A549 (cell line): ENCODE data around the gene NLRX1. TPM values are rescaled to one million over a fixed set of nuclear protein-coding genes. Genes with fewer than 3 reads are reported as not detected.

Experiments
- ATAC-seq, 2 experiments: fragments of 200-7000 bp in 1 of 2; fragments of >200 bp in 1 of 2; cut with Nextera tagmentation in 1 of 2; cut with Tn5 transposase in 1 of 2; 3 replicates each; pipeline versions ENCODE4 v1.8.0 to v1.9.1; 2018 to 2020; ENCODE audit warnings: mild to moderate bottlenecking in 1 of 2, moderate library complexity in 1 of 2
- CTCF ChIA-PET: fragments of 300-600 bp; sonication (Branson Sonifier 250); formaldehyde crosslinking; extraction: SDS; loops from one replicate; lab custom pipeline; 2021; ENCODE audit warnings: antibody characterized with exemption, inconsistent platforms; lab: Yijun Ruan, JAX
- POLR2A ChIA-PET: fragments of 350-600 bp; formaldehyde crosslinking; extraction: SDS; loops from one replicate; lab custom pipeline; 2021; ENCODE audit warnings: antibody characterized with exemption, inconsistent platforms; lab: Yijun Ruan, JAX
- DNase-seq, 2 experiments: peaks; one replicate each; pipeline versions ENCODE4 v3.0.0 to v3.0.0-alpha.2; 2011 to 2016; ENCODE audit warnings: low read depth in 1 of 2, low spot score in 1 of 2
- FAIRE-seq: peaks from 2 replicates; lab custom pipeline; 2011; peaks lifted over from hg19 to GRCh38; lab: Jason Lieb, UNC
- H3K27ac ChIP-seq, 2 experiments: fragments of >200 bp; sonication (Bioruptor Twin); formaldehyde crosslinking; 3 replicates each; pipeline ENCODE4 v1.5.1; 2016 to 2017
- H3K4me1 ChIP-seq: fragments of >200 bp; sonication (Bioruptor Twin); formaldehyde crosslinking; 3 replicates; pipeline ENCODE4 v1.6.1; 2016
- H3K4me2 ChIP-seq: fragments of >200 bp; sonication (Bioruptor Twin); formaldehyde crosslinking; 3 replicates; pipeline ENCODE4 v1.6.1; 2016
- H3K4me3 ChIP-seq: fragments of >200 bp; sonication (Bioruptor Twin); formaldehyde crosslinking; 3 replicates; pipeline ENCODE4 v1.5.1; 2016
- H3K9me3 ChIP-seq: fragments of >200 bp; sonication (Bioruptor Twin); formaldehyde crosslinking; 3 replicates; pipeline ENCODE4 v1.6.1; 2016
- BCL3 ChIP-seq: fragments of >200 bp; sonication (Bioruptor Twin); formaldehyde crosslinking; IDR thresholded peaks from 3 replicates; pipeline ENCODE4 v1.6.1; 2016
- BHLHE40 ChIP-seq: IDR thresholded peaks from 2 replicates; pipeline ENCODE4 v1.6.1; 2012; ENCODE audit warnings: low read depth, low read length, inconsistent platforms
- CTCF ChIP-seq: fragments of >200 bp; sonication (Bioruptor Twin); formaldehyde crosslinking; IDR thresholded peaks from 3 replicates; pipeline ENCODE4 v1.5.1; 2016
- FOSL2 ChIP-seq, 2 experiments: fragments of 450-650 bp in 1 of 2; fragments of >200 bp in 1 of 2; sonication (Bioruptor Twin) in 1 of 2; formaldehyde crosslinking; IDR thresholded peaks; 2 replicates each; pipeline versions ENCODE4 v1.5.0 to v1.6.1; 2016 to 2020; ENCODE audit warnings: mild to moderate bottlenecking in 1 of 2, moderate library complexity in 1 of 2
- GATA3 ChIP-seq: IDR thresholded peaks from 2 replicates; pipeline ENCODE4 v1.6.1; 2012; ENCODE audit warnings: borderline replicate concordance
- HOXA7 ChIP-seq: fragments of 250-450 bp; sonication (Bioruptor Pico); IDR thresholded peaks from 2 replicates; pipeline ENCODE4 v1.5.0; 2020; ENCODE audit warnings: mild to moderate bottlenecking, moderate library complexity
- JUN ChIP-seq, 2 experiments: fragments of >200 bp; sonication (Bioruptor Twin); formaldehyde crosslinking; IDR thresholded peaks; 2 replicates in 1 of 2; 3 replicates in 1 of 2; pipeline ENCODE4 v1.6.1; 2016 to 2017
- MAFK ChIP-seq: fragments of 450-650 bp; IDR thresholded peaks from 2 replicates; pipeline ENCODE4 v1.6.1; 2014; ENCODE audit not compliant: partially characterized antibody
- NPAS2 ChIP-seq: fragments of 250-450 bp; sonication (Bioruptor Pico); IDR thresholded peaks from 2 replicates; pipeline ENCODE4 v1.8.0; 2022; ENCODE audit warnings: mild to moderate bottlenecking, moderate library complexity, borderline replicate concordance
- PBX3 ChIP-seq: IDR thresholded peaks from 2 replicates; pipeline ENCODE4 v1.6.1; 2012
- PHF8 ChIP-seq: fragments of 200-600 bp; sonication (generic); IDR thresholded peaks from 2 replicates; pipeline ENCODE4 v1.6.1; 2016; ENCODE audit warnings: low read depth, mild to moderate bottlenecking, antibody characterized with exemption, moderate library complexity, borderline replicate concordance
- POLR2A ChIP-seq: IDR thresholded peaks from 2 replicates; pipeline ENCODE4 v1.6.1; 2012; ENCODE audit warnings: mild to moderate bottlenecking, low read length
- REST ChIP-seq: fragments of 200-600 bp; sonication (generic); IDR thresholded peaks from 2 replicates; pipeline ENCODE4 v1.6.1; 2016; ENCODE audit warnings: antibody characterized with exemption, mild to moderate bottlenecking, moderate library complexity
- RNF2 ChIP-seq: fragments of 200-600 bp; sonication (generic); IDR thresholded peaks from 2 replicates; pipeline ENCODE4 v1.6.1; 2016; ENCODE audit warnings: low read depth, mild to moderate bottlenecking, antibody characterized with exemption, moderate library complexity, borderline replicate concordance
- SREBF2 ChIP-seq: fragments of 450-650 bp; IDR thresholded peaks from 2 replicates; pipeline ENCODE4 v1.6.1; 2014; ENCODE audit warnings: mild to moderate bottlenecking, moderate library complexity
- TFCP2L1 ChIP-seq: fragments of 250-450 bp; sonication (Bioruptor Pico); IDR thresholded peaks from 2 replicates; pipeline ENCODE4 v1.5.0; 2021; ENCODE audit warnings: mild to moderate bottlenecking
- TP53 ChIP-seq: fragments of 250-450 bp; sonication (Bioruptor Pico); IDR thresholded peaks from 2 replicates; pipeline ENCODE4 v1.5.0; 2021; ENCODE audit warnings: mild to moderate bottlenecking, moderate library complexity
- USF2 ChIP-seq: fragments of 450-650 bp; IDR thresholded peaks from 2 replicates; pipeline ENCODE4 v1.6.1; 2014; ENCODE audit warnings: antibody characterized with exemption
- ZFP36 ChIP-seq: fragments of 450-650 bp; IDR thresholded peaks from 2 replicates; pipeline ENCODE4 v1.6.1; 2014; ENCODE audit warnings: borderline replicate concordance; ENCODE audit not compliant: partially characterized antibody
- ZNF302 ChIP-seq: fragments of 250-450 bp; sonication (Bioruptor Pico); IDR thresholded peaks from 2 replicates; pipeline ENCODE4 v1.9.0; 2021; ENCODE audit warnings: inconsistent platforms, mild to moderate bottlenecking, moderate library complexity
- WGBS: methylation state at CpG from one replicate; pipeline ENCODE4 v1.1.6; 2017; ENCODE audit errors: missing lambda C conversion rate; 5-methylcytosine and 5-hydroxymethylcytosine counted together
- polyA plus RNA-seq, 4 experiments: library from polyadenylated mRNA; depleted of rRNA in 3 of 4; stranded (reverse); fragments of >200 nt; fragmentation: RNase III in 1 of 4; extraction: RNeasy Plus Mini Kit Qiagen cat#74134 plus additional on column Dnase treatment in 1 of 4; gene quantifications; 2 replicates in 3 of 4; 3 replicates in 1 of 4; pipeline ENCODE4 v1.2.3, GENCODE V29; 2011 to 2017

NLRX1 gene
- polyA plus RNA-seq, 2 of the 4 experiments (the other 2 are of a cell fraction), result 8.4 to 8.5 TPM

- no peak for TF ChIP-seq USF2
Measured at GRCh38 chr11:119157063-119157462, 11.5 kb upstream of the NLRX1 start (continued).

- CTCF ChIA-PET, result interaction anchor here (0.6 to 3.6 kb wide), 6 partner anchors 9 to 180 kb away, joined by 3 to 13 read pairs (median 4); no protein-coding TSS in a partner anchor
- no peak for ATAC-seq
Measured at GRCh38 chr11:119158467-119158866, 10.1 kb upstream of the NLRX1 start.

More at GRCh38 chr11:119158467-119158866, 10.1 kb upstream of the NLRX1 start:
- WGBS, result 76% methylated on average over 10 of the region's 13 CpGs
- Histone ChIP-seq H3K4me2 (no peak overlapping the region), H3K4me3 (no peak overlapping the region), H3K4me1 (0 out of 3 replicates have a peak, but pooled peaks cover 2% of the 10 kb centered on the region), H3K27ac (no peak overlapping the region), H3K9me3 (no peaks in the 10 kb centered on the region)
- POLR2A ChIA-PET, result no interaction called here
- no peak for TF ChIP-seq PBX3
- no peak for TF ChIP-seq TP53
- no peak for TF ChIP-seq ZFP36
- no peak for TF ChIP-seq MAFK
- no peak for TF ChIP-seq TFCP2L1 (CRISPR knock-in tag)
- no peak for TF ChIP-seq RNF2
- no peak for TF ChIP-seq BCL3
- TF ChIP-seq CTCF, result no peak
- no peak for TF ChIP-seq BHLHE40
- no peak for TF ChIP-seq POLR2A
- TF ChIP-seq FOSL2 (IDR thresholded peaks at IDR 0.05), result no peak
- no peak for TF ChIP-seq FOSL2 (CRISPR knock-in tag; IDR thresholded peaks at IDR 0.05)
- TF ChIP-seq SREBF2, result no peak
- no peak for TF ChIP-seq USF2
- no peak for TF ChIP-seq GATA3
- TF ChIP-seq JUN (IDR thresholded peaks at IDR 0.05), result no peak
- TF ChIP-seq ZNF302 (CRISPR knock-in tag), result no peak
- no peak for TF ChIP-seq REST
- TF ChIP-seq HOXA7 (CRISPR knock-in tag), result no peak
- TF ChIP-seq NPAS2 (CRISPR knock-in tag), result no peak
- no peak for TF ChIP-seq PHF8
- no peak for DNase-seq
- no peak for FAIRE-seq
